ENCODE measurements around the gene SYNPO2L.

SYNPO2L gene

DNA sequence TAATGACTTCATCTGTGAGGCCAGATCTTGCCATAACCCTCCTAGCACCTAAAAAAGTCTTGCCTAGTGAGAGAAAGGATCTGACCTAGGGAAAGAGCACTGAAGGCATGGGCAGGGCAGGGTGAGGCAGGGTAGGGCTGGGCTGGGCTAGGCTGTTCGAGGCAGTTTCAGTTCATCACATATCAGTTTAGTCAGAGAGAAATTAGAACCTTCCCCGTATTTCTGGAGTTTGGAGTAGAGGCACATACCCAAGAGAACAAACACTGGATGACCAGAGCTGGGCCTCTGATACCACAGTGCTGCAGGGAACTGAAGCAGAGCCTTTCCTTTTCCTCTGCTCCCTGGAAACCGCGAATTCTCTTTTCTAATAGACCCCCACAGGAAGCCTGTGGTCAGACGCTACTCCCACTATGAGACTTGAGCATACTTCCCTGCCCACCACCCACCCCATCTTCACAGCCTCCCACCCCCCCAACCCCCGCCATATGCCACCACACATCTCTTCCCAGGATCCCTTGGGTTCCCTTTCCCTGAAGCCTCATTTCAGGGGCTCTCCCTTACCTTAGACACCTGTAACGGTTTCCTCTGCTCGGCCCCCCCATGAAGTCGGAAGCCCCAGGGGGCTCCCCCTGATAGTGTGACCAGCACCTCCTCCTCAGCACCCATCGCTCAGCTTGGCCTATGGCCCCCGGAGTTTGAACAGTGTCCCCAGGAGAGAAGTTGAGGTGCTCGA lies 406 bp downstream of the SYNPO2L start:
- DNase-seq (ENCODE audit: insufficient read length, low spot score) (no peak), FAIRE-seq (peak; percentile 55)
- TF ChIP-seq POLR2AphosphoS5 (IDR thresholded peaks at IDR 0.05; ENCODE audit: low read depth, low read length), result no peak
- peak; percentile 23; the same call in 1 of the 2 replicates for TF ChIP-seq POU2F2 (IDR thresholded peaks at IDR 0.05; ENCODE audit: low read depth, low read length)

GRCh38 chr10:73653701-73654100 lies 2.1 kb downstream of the SYNPO2L start:
- FAIRE-seq, result no peak
- DNase-seq (ENCODE audit: insufficient read length, low spot score), result no peak

DNA sequence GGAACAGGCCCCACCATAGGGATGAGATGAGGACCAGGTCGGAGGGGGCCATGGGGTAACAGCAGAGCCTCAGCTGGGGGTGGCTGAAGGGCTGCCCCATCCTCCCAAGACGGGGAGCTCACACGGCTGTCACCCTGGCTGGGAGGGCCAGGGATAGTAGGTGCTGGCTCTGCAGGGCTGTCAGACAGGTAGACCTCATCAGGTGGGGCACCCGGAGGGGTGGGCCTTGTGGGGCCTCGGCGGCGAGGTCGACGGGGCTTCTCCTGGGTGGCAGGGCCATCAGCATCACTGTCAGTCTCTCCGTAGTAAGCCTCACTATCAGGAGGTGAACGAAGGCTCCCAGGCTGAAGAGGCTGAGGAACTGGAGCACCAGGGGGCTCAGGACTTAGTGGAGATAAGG lies 2.6 kb downstream of the SYNPO2L start:
- TF ChIP-seq POLR2A (IDR thresholded peaks at IDR 0.05; ENCODE audit: low read depth, low read length) (no peak), TAF1 (IDR thresholded peaks at IDR 0.05; ENCODE audit: low read depth, low read length) (no peak), PAX5 (IDR thresholded peaks at IDR 0.05; ENCODE audit: insufficient read depth, low read length, severe bottlenecking) (no peak), POU2F2 (IDR thresholded peaks at IDR 0.05; ENCODE audit: low read depth, low read length) (no peak), SPI1 (IDR thresholded peaks at IDR 0.05; ENCODE audit: low read depth, low read length) (no peak), POLR2AphosphoS5 (IDR thresholded peaks at IDR 0.05; ENCODE audit: low read depth, low read length) (no peak)
- DNase-seq (ENCODE audit: insufficient read length, low spot score) (no peak), FAIRE-seq (no peak)

More at GRCh38 chr10:73653701-73654100, 2.1 kb downstream of the SYNPO2L start:
- TF ChIP-seq POLR2A (IDR thresholded peaks at IDR 0.05; ENCODE audit: low read depth, low read length) (no peak), PAX5 (IDR thresholded peaks at IDR 0.05; ENCODE audit: insufficient read depth, low read length, severe bottlenecking) (no peak), POU2F2 (IDR thresholded peaks at IDR 0.05; ENCODE audit: low read depth, low read length) (no peak), TAF1 (IDR thresholded peaks at IDR 0.05; ENCODE audit: low read depth, low read length) (no peak), POLR2AphosphoS5 (IDR thresholded peaks at IDR 0.05; ENCODE audit: low read depth, low read length) (no peak)

DNA sequence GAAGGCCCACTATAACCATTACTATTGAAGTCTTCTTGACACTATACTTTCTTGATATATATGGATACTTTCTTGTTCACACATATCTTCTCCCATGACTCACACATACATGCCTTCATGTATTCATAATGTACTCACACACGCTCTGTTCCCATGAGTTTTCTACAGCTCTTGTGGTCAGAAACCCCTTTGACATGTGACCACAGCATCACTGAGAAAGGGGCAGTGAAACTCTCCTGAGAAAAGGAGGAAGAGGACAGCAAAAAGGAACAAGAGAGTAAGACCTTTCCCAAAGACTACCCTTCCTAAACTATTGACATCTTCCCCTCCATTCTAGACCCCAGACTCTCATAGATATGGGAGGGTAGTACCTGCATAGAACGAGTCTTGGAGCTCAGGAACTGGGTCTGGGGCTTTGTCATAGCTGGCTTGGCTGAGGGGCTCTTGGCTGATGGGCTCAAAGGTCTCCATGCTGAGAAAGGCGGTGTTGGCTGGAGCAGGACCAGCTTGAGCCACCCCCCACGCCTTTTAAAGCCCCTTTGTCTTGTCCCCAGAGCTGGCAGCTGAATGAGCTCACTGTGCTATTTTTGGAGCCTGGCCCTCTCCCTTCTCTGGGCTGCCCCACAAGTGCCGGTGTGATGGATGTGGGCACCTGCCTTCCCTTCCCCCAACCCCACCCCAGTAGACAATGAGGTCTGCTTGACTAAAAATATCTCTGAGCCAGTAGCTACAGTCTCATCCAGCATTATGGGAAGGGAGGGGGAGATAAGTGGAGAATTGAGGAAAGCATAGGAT lies 5.1 kb downstream of the SYNPO2L start:
- FAIRE-seq, result peak; percentile 75

GRCh38 chr10:73649876-73650536 lies 5.8 kb downstream of the SYNPO2L start:
- no peak for TF ChIP-seq POU2F2 (IDR thresholded peaks at IDR 0.05; ENCODE audit: low read depth, low read length)
- no peak for TF ChIP-seq SPI1 (IDR thresholded peaks at IDR 0.05; ENCODE audit: low read depth, low read length)
- no peak for TF ChIP-seq TAF1 (IDR thresholded peaks at IDR 0.05; ENCODE audit: low read depth, low read length)
- no peak for TF ChIP-seq PAX5 (IDR thresholded peaks at IDR 0.05; ENCODE audit: insufficient read depth, low read length, severe bottlenecking)
- TF ChIP-seq POLR2AphosphoS5 (IDR thresholded peaks at IDR 0.05; ENCODE audit: low read depth, low read length), result no peak
- TF ChIP-seq POLR2A (IDR thresholded peaks at IDR 0.05; ENCODE audit: low read depth, low read length), result no peak
- FAIRE-seq, result no peak
- DNase-seq (ENCODE audit: insufficient read length, low spot score), result no peak

More for the DNA sequence above, 5.1 kb downstream of the SYNPO2L start:
- DNase-seq (ENCODE audit: insufficient read length, low spot score), result no peak
- peak; percentile 68 for TF ChIP-seq POU2F2 (IDR thresholded peaks at IDR 0.05; ENCODE audit: low read depth, low read length)
- TF ChIP-seq SPI1 (IDR thresholded peaks at IDR 0.05; ENCODE audit: low read depth, low read length), result peak; percentile 85
- no peak for TF ChIP-seq PAX5 (IDR thresholded peaks at IDR 0.05; ENCODE audit: insufficient read depth, low read length, severe bottlenecking)
- no peak for TF ChIP-seq TAF1 (IDR thresholded peaks at IDR 0.05; ENCODE audit: low read depth, low read length)
- peak; percentile 47; the same call in 1 of the 2 replicates for TF ChIP-seq POLR2AphosphoS5 (IDR thresholded peaks at IDR 0.05; ENCODE audit: low read depth, low read length)
- peak; percentile 56 for TF ChIP-seq POLR2A (IDR thresholded peaks at IDR 0.05; ENCODE audit: low read depth, low read length)

GRCh38 chr10:73648975-73649829 lies 6.6 kb downstream of the SYNPO2L start:
- peak; percentile 48 for FAIRE-seq
- TF ChIP-seq PAX5 (IDR thresholded peaks at IDR 0.05; ENCODE audit: insufficient read depth, low read length, severe bottlenecking), result no peak
- TF ChIP-seq POLR2A (IDR thresholded peaks at IDR 0.05; ENCODE audit: low read depth, low read length), result no peak; the same call in 1 of the 2 replicates
- TF ChIP-seq POLR2AphosphoS5 (IDR thresholded peaks at IDR 0.05; ENCODE audit: low read depth, low read length), result no peak
- TF ChIP-seq POU2F2 (IDR thresholded peaks at IDR 0.05; ENCODE audit: low read depth, low read length), result no peak
- no peak for TF ChIP-seq TAF1 (IDR thresholded peaks at IDR 0.05; ENCODE audit: low read depth, low read length)
- no peak for TF ChIP-seq SPI1 (IDR thresholded peaks at IDR 0.05; ENCODE audit: low read depth, low read length)
- DNase-seq (ENCODE audit: insufficient read length, low spot score), result no peak

GRCh38 chr10:73647875-73648651 lies 7.8 kb downstream of the SYNPO2L start:
- DNase-seq (ENCODE audit: insufficient read length, low spot score) (no peak), FAIRE-seq (no peak)
- TF ChIP-seq TAF1 (IDR thresholded peaks at IDR 0.05; ENCODE audit: low read depth, low read length) (no peak), POLR2A (IDR thresholded peaks at IDR 0.05; ENCODE audit: low read depth, low read length) (no peak), SPI1 (IDR thresholded peaks at IDR 0.05; ENCODE audit: low read depth, low read length) (no peak), POU2F2 (IDR thresholded peaks at IDR 0.05; ENCODE audit: low read depth, low read length) (no peak), PAX5 (IDR thresholded peaks at IDR 0.05; ENCODE audit: insufficient read depth, low read length, severe bottlenecking) (no peak), POLR2AphosphoS5 (IDR thresholded peaks at IDR 0.05; ENCODE audit: low read depth, low read length) (no peak)

All from GM12891 (cell line).